Nasal cavity respiratory epithelium epithelial cell of viscerocranial mucosa (primary cell): ENCODE results near the gene PAF1. TPM values are rescaled to one million over a fixed set of nuclear protein-coding genes. Genes with fewer than 3 reads are reported as not detected.

Source experiments
- total RNA-seq: library from RNA; depleted of rRNA; stranded (reverse); fragments of >200 nt; gene quantifications from 2 replicates; pipeline ENCODE4 v1.2.3, GENCODE V29; 2014

Gene PAF1
- 36.4 and 40.0 TPM in 2 replicates for total RNA-seq

DNA sequence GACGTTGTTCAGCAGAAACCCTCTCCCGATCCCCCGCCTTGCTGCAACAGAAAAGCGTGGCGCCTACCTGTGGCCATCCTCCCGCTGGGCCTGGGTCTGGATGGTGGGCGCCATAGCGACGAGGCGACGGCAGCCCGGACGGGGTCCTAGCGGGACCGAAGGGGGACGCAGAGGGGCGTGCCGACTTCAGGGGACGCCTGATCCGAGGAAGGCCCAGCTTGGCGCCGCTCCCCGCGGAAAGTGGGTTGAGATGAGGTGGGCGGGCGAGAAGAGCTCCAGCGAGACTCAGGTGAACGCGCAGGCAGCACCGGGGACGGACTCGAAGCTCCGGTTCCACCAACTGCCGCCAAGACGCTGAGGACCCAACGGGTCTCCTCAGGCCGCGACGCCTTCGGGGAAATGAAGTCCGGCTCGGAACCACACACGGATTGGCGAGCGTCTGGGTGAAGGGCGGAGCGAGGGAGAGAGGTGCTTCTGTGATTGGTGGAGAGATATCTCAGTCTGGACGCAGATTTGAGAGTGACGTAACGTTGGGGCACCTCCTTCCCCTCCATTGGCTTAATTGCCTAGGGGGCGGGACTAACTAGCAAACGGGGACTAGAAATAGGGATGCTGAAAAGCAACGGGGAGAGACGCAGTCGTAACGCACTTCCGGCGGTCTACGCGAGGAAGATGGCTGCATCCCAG, at the start of gene PAF1, which contains the start of gene MED29:
TSS of gene PAF1 (minus strand) at position 356 of the 687 bp plus-strand sequence. CDS start at position 114, 242 bp downstream.
TSS of gene MED29 (plus strand) at position 628 of the 687 bp plus-strand sequence. CDS start at position 673, 45 bp downstream.

DNA sequence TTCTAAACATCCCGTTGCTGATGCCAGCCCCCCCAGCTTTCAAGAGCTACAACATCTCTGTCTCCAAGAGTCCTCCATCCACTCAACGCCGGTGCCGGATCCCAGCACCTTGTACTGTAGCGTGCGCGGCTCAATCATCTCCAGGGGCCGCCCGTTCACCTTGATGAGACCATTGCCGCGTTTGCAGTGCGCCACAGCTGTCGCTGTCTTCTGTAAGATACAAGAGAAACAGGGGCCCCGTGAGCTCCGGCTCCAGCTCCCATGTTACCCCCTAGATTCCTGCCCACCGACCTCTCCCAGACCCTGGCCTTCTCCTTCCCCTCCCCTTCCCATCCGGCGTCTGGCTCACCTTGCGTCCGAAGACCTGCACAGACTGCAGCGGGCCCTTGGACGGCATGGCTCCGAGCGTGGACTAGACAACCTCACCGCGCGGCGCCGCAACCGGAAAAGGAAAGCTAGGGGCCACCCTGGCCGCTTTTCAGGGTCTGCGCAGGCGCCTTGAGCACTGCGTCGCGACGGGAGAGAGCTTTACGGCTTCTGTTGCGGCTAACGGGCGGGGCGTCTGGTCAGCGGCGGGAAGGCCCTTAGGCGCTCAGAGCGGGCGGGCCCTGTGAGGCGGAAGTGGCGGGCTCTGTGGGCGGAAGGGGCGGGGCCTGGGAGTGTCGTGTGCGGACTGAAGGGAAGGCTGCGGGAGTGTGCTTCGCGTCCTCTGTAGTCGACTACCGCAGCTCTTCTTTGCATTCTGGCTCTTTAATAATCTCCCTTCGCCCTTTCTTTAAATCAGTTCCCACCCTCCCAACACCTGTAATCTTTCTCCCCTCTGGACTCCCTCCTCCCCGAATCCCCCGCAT, 44.8 kb upstream of the PAF1 start, which contains the start of gene RPS16:
TSS of gene RPS16 (minus strand) at position 451 of the 851 bp plus-strand sequence. CDS start at position 397, 54 bp downstream.

DNA sequence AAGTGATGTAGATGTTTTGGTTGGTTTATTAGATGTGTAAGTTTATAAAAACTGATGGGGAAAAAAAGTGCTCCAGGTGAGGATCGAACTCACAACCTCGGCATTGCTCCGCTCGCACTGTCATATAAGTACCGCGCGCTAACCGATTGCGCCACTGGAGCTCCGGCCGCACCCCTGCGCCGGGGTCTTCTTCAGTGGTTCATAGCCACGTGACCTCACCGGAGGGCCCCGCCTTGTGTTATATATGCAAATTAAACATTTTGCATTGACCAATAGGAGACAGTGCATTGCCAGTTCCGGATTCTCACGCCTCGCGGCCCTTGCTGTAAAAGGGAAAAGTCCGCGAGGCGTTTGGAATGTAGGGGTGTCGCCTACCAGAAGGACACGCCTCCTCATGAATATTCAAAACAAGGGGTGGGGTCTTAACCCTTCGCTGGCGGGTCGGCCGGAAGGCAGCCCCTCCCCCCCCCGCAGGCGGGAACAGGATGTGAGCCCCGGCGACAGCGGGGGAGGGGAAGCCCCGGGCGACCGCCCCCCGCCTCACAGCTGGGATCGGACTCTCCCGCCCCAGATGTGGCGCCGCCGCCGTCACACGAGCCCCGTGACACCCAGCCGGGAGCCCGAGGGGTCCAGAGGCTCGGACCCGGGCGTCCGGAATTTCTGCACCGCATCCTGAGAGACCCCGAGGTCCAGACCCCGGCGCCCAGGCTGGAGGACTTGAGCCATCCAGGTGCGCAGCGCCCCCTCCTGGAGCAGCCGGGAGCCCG, 21.4 kb upstream of the PAF1 start, which contains the start of gene PLEKHG2:
TSS of gene PLEKHG2 (plus strand) at position 570 of the 767 bp plus-strand sequence. CDS start 1,418 bp downstream, outside the sequence.

GRCh38 chr19:39406656-39407409, 15.9 kb upstream of the PAF1 start, which contains the start of gene ZFP36:
ZFP36 (plus strand) TSS chr19:39406847; CDS start chr19:39406905, 58 bp downstream.

GRCh38 chr19:39341719-39342604, 48.9 kb downstream of the PAF1 start, which contains the start of gene SAMD4B:
SAMD4B (plus strand) TSS chr19:39342421; CDS start chr19:39356894, 14,473 bp downstream.

Other genes starting within 250 kb of the PAF1 start
- gene NCCRP1, start 194.1 kb downstream of the PAF1 start, total RNA-seq, result 8.9 and 9.3 TPM in 2 replicates
- gene SYCN, start 186.8 kb downstream of the PAF1 start, total RNA-seq, result not detected in 2 replicates
- not detected in 2 replicates for gene IFNL3, start 146.1 kb downstream of the PAF1 start, total RNA-seq
- not detected in 2 replicates for gene IFNL4, start 142.2 kb downstream of the PAF1 start, total RNA-seq
- gene IFNL2, start 122.7 kb downstream of the PAF1 start, total RNA-seq, result not detected in 2 replicates
- not detected in 2 replicates for gene IFNL1, start 94.7 kb downstream of the PAF1 start, total RNA-seq
- gene LRFN1, start 70.2 kb downstream of the PAF1 start, total RNA-seq, result under 0.01 and 0.28 TPM in 2 replicates
- not detected in 2 replicates for gene GMFG, start 55.1 kb downstream of the PAF1 start, total RNA-seq
- 27.7 and 86.7 TPM in 2 replicates for gene SAMD4B, start 48.7 kb downstream of the PAF1 start, total RNA-seq
- gene MED29, start 272 bp upstream of the PAF1 start, total RNA-seq, result 13.7 TPM in 2 replicates
- gene ZFP36, start 15.7 kb upstream of the PAF1 start, total RNA-seq, result 6.5 and 14.8 TPM in 2 replicates
- gene PLEKHG2, start 21.6 kb upstream of the PAF1 start, total RNA-seq, result 4.8 and 20.1 TPM in 2 replicates
- 143 and 397 TPM in 2 replicates for gene RPS16, start 44.8 kb upstream of the PAF1 start, total RNA-seq
- gene SUPT5H, start 54.5 kb upstream of the PAF1 start, total RNA-seq, result 39.0 and 69.6 TPM in 2 replicates
- 52.6 and 82.4 TPM in 2 replicates for gene TIMM50, start 89.7 kb upstream of the PAF1 start, total RNA-seq
- gene DLL3, start 107.8 kb upstream of the PAF1 start, total RNA-seq, result 0.07 and 0.34 TPM in 2 replicates
- gene SELENOV, start 124.0 kb upstream of the PAF1 start, total RNA-seq, result not detected in 2 replicates
- gene EID2B, start 141.7 kb upstream of the PAF1 start, total RNA-seq, result 0.71 and 1.0 TPM in 2 replicates
- gene EID2, start 149.1 kb upstream of the PAF1 start, total RNA-seq, result 5.4 and 8.5 TPM in 2 replicates
- not detected in 2 replicates for gene LGALS13, start 211.4 kb upstream of the PAF1 start, total RNA-seq